Measurements from ENCODE around the gene NGF.
A peak's percentile ranks its signal among the peaks of the same experiment; 100 is the strongest.

NGF gene

DNA sequence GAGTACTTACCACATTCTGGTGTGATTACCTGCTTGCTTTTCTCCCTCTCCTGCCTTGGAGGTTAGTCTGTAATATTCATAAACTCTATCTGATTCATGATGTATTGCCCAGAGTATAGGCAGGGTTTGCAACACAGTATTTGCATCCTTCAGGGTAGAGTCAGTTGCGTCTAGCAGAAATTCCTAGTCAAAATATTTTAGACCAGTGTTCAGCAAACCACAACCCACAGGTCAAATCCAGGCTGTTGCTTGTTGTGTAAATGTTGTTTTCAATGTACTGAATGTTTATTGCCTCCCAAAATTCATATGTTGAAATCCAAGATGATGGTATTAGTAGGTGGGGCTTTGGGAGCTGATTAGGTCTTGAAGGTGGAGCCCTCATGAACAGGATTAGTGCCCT, 82.9 kb downstream of the NGF start (continued):
- TF ChIP-seq, protein P1, sequence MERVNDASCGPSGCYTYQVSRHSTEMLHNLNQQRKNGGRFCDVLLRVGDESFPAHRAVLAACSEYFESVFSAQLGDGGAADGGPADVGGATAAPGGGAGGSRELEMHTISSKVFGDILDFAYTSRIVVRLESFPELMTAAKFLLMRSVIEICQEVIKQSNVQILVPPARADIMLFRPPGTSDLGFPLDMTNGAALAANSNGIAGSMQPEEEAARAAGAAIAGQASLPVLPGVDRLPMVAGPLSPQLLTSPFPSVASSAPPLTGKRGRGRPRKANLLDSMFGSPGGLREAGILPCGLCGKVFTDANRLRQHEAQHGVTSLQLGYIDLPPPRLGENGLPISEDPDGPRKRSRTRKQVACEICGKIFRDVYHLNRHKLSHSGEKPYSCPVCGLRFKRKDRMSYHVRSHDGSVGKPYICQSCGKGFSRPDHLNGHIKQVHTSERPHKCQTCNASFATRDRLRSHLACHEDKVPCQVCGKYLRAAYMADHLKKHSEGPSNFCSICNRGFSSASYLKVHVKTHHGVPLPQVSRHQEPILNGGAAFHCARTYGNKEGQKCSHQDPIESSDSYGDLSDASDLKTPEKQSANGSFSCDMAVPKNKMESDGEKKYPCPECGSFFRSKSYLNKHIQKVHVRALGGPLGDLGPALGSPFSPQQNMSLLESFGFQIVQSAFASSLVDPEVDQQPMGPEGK (CRISPR knock-in tag; IDR thresholded peaks at IDR 0.05; ENCODE audit: borderline replicate concordance), result no peak

DNA sequence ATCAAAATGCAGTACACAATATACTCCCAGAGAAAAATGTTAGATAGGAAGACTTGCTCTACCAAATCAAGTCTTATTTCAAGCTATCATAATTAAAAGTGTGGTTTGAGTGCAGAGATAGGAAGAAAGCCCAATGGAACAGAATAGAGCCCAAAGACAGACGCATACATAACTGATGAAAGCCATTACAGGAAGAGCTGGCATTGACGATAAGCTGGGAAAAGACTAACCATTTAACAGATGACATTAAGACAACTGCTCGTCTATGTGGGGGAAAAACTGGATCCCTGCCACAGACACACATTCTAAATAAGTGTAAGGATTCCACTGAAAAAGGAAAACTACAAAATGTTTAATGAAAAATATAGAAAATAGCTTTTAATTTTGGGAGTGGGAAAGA, 85.5 kb downstream of the NGF start:
- peak; percentile 24 for ATAC-seq
- TF ChIP-seq ESRRG (CRISPR knock-in tag; IDR thresholded peaks at IDR 0.05) (no peak), ISL1 (CRISPR knock-in tag; IDR thresholded peaks at IDR 0.05) (peak; percentile 82), ZFP30 (CRISPR knock-in tag; IDR thresholded peaks at IDR 0.05) (no peak), CSRNP3 (CRISPR knock-in tag; IDR thresholded peaks at IDR 0.05) (peak; percentile 24; the same call in 1 of the 2 replicates), CSDC2 (CRISPR knock-in tag; IDR thresholded peaks at IDR 0.05) (no peak), TCF4 (CRISPR knock-in tag; IDR thresholded peaks at IDR 0.05; ENCODE audit: borderline replicate concordance) (peak; percentile 85)
- TF ChIP-seq, protein P2, sequence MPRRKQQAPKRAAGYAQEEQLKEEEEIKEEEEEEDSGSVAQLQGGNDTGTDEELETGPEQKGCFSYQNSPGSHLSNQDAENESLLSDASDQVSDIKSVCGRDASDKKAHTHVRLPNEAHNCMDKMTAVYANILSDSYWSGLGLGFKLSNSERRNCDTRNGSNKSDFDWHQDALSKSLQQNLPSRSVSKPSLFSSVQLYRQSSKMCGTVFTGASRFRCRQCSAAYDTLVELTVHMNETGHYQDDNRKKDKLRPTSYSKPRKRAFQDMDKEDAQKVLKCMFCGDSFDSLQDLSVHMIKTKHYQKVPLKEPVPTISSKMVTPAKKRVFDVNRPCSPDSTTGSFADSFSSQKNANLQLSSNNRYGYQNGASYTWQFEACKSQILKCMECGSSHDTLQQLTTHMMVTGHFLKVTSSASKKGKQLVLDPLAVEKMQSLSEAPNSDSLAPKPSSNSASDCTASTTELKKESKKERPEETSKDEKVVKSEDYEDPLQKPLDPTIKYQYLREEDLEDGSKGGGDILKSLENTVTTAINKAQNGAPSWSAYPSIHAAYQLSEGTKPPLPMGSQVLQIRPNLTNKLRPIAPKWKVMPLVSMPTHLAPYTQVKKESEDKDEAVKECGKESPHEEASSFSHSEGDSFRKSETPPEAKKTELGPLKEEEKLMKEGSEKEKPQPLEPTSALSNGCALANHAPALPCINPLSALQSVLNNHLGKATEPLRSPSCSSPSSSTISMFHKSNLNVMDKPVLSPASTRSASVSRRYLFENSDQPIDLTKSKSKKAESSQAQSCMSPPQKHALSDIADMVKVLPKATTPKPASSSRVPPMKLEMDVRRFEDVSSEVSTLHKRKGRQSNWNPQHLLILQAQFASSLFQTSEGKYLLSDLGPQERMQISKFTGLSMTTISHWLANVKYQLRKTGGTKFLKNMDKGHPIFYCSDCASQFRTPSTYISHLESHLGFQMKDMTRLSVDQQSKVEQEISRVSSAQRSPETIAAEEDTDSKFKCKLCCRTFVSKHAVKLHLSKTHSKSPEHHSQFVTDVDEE (CRISPR knock-in tag; IDR thresholded peaks at IDR 0.05), result peak; percentile 38; the same call in 1 of the 2 replicates

- TF ChIP-seq TCF4 (CRISPR knock-in tag; IDR thresholded peaks at IDR 0.05; ENCODE audit: borderline replicate concordance), result peak; percentile 91
- TF ChIP-seq TOX (CRISPR knock-in tag; IDR thresholded peaks at IDR 0.05; ENCODE audit: borderline replicate concordance), result no peak
- ATAC-seq, result peak; percentile 100
Observed at GRCh38 chr1:115251856-115252255, 86.2 kb downstream of the NGF start.

DNA sequence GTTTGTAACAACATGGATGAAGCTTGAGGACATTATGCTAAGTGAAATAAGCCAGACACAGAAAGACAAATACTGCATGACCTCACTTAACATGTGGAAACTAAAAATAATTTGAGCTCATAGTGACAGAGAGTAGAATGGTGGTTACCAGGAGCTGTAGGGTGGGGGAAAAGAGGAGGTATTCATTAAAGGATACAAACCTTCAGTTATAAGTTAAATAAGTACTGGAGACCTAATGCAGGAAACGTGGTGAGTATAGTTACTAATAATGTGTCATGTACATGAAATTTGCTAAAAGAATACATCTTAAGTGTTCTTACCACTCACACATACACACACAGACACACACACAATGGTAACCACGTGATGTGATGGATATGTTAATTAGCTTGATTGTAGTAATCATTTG, 86.7 kb downstream of the NGF start:
- ATAC-seq, result peak; percentile 83

DNA sequence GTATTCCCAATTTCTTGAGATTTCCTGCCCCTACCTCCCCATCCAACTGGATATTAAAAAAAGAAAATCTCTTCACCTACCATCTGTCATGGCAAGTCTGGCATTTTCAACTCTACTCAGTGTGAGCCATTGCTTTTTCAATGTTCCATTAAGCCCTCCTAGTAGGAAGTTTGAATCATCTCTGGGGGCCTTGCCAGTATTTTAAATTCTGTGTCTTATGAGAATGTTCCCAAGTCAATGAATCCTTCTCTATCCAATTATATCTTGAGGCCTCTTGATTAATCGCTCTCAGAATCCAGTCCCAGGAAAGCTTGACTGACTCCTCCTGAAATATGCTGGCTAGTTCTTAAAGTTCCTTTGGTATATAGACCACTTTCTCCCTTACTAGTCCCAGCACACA, 91.5 kb downstream of the NGF start:
- no peak for ATAC-seq
- TF ChIP-seq, protein P2 (CRISPR knock-in tag; IDR thresholded peaks at IDR 0.05), result no peak
- TF ChIP-seq ZFP30 (CRISPR knock-in tag; IDR thresholded peaks at IDR 0.05) (no peak), ARNTL (CRISPR knock-in tag; IDR thresholded peaks at IDR 0.05; ENCODE audit: borderline replicate concordance, low read depth) (no peak), CSRNP3 (CRISPR knock-in tag; IDR thresholded peaks at IDR 0.05) (no peak), ZC3H10 (CRISPR knock-in tag; IDR thresholded peaks at IDR 0.05) (no peak), TCF4 (CRISPR knock-in tag; IDR thresholded peaks at IDR 0.05; ENCODE audit: borderline replicate concordance) (no peak)
- TF ChIP-seq, protein P3, sequence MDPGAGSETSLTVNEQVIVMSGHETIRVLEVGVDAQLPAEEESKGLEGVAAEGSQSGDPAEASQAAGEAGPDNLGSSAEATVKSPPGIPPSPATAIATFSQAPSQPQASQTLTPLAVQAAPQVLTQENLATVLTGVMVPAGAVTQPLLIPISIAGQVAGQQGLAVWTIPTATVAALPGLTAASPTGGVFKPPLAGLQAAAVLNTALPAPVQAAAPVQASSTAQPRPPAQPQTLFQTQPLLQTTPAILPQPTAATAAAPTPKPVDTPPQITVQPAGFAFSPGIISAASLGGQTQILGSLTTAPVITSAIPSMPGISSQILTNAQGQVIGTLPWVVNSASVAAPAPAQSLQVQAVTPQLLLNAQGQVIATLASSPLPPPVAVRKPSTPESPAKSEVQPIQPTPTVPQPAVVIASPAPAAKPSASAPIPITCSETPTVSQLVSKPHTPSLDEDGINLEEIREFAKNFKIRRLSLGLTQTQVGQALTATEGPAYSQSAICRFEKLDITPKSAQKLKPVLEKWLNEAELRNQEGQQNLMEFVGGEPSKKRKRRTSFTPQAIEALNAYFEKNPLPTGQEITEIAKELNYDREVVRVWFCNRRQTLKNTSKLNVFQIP (CRISPR knock-in tag; IDR thresholded peaks at IDR 0.05; ENCODE audit: borderline replicate concordance, low read depth), result no peak

More for the DNA sequence above, 86.7 kb downstream of the NGF start:
- TF ChIP-seq ZFP30 (CRISPR knock-in tag; IDR thresholded peaks at IDR 0.05) (no peak), ESRRG (CRISPR knock-in tag; IDR thresholded peaks at IDR 0.05) (no peak)

All from SK-N-SH treated with all-trans-retinoic acid at 6 μM for 48 hours (cell line).